Stimulated activated CD4-positive, alpha-beta T cell treated with anti-CD3 and anti-CD28 coated beads, Interleukin-15, amount 100 ng/mL, for 48 hours (primary cell): Measurements from ENCODE around the gene RALGPS2.

Experiments
- DNase-seq, 2 donors: peaks; one replicate each; pipeline ENCODE4 v3.0.0-alpha.2; 2020; ENCODE audit warnings: low read depth in 2 of 2

Gene RALGPS2

GRCh38 chr1:178724728-178725465 is at the start of gene RALGPS2:
Gene RALGPS2 (plus strand): TSS chr1:178725244. CDS start chr1:178776765, 51,521 bp downstream.
- DNase-seq: peak; percentile 15 to 45

GRCh38 chr1:178679237-178679636 is 45.8 kb upstream of the RALGPS2 start:
- DNase-seq: no peak

- no peak for DNase-seq
Observed at GRCh38 chr1:178682429-178682828, 42.6 kb upstream of the RALGPS2 start.

DNA sequence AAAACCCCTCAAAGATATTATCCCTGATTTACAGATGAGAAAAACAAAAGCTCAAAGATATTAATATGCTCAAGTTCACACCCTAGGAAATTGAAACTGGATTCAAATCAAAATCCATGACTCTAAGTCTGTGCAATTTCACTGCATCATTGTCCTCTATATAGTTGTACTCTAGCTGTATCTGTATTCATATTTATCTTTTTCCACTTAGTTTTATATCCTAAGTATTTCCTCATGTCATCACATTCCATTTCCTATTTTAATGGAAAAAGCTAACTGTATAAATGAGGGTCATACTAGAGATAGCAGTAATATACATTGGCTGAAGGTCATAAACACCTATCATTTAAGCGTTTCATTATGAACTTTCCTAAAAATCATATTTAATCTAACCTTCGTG is 42.2 kb upstream of the RALGPS2 start:
- no peak for DNase-seq

DNA sequence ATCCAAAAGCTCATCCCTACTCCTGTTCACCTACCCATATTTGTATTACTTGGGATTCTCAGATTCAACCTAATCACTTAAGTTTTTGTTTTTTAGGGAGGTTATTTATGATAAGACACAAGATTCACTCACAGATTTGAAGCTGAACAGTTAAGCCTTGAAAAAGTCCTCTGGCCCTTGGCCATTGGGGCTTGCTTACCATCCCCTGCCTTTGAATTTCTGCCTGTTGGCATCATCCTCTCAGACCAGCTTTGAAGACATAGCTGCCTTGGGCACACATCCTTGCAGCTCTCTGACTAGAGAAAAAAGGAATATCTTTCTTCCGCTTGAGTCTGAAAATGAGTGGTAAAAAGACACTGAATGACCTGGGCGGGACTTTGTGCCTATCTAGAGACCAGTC is 41.8 kb upstream of the RALGPS2 start:
- DNase-seq: no peak

DNA sequence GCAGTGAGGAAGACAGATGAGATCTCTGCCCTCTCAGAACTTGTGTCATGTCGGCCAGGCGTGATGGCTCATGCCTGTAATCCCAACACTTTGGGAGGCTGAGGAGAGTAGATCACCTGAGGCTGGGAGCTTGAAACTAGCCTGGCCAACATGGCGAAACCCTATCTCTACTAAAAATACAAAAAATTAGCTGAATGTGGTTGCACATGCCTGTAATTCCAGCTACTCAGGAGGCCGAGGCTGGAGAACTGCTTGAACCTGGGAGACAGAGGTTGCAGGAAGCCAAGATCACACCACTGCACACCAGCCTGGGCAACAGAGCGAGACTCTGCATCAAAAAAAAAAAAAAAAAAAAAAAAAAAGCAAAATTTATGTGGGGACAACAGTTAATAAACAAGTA is 40.9 kb upstream of the RALGPS2 start:
- DNase-seq: no peak

DNA sequence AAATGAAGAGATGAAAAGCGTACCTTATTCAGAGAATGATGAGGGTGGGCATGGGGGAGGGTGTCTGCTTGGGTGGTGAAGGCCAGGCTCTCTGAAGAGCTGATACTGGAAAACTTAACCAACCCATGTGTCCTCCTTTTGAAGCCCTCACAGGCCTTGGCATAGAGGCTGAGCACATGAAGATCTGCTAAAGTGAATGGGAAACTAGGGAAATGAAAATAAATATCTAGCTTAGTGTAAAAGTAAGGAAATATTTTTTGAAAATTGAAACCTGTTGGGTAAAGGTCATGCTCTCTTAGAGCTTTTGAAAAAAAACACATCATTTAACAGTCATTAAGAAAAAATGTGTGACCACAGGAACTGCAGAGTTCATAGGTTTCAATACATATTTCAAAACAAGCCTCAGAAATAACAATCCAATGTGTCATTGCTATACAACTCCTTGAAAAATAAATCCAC is 40.5 kb upstream of the RALGPS2 start:
- DNase-seq: no peak

DNA sequence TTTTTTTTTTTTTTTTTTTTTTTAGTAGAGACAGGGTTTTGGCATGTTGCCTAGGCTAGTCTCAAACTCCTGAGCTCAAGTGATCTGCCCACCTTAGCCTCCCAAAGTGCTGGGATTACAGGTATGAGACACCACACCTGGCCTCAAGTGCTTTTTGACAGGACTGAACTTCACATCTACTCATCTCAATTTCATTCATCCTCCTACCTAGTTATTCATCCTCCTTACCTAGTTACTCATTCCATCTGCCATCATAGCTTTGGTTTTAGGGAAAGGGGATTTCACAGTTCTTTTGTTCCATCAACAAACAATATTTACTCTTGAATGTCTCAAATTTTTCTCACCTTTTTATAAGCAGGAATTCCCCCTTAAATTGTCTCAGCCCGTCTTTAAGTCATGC is 38.6 kb upstream of the RALGPS2 start:
- no peak for DNase-seq

- no peak for DNase-seq
Observed at GRCh38 chr1:178688244-178688643, 36.8 kb upstream of the RALGPS2 start.

GRCh38 chr1:178689769-178690168 is 35.3 kb upstream of the RALGPS2 start:
- DNase-seq: no peak

DNA sequence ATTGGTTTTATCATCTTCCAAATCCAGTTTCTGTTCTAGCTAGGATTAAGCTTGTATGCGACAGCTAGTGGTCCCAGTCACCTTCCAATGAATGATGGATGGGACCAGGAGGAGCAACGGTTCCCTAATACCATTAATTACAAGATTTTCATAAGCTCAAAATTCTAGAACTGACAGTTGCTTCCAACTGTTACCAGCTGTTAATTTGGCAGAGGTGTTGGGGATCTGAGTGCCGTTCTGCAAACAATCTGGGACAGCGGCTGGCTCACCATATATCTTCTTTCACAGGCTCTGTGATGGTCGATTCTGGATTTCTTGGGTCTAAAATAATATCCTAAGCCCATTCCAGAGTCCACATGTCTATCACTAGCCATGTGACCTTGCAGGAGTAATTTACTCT is 34.5 kb upstream of the RALGPS2 start:
- DNase-seq: no peak

DNA sequence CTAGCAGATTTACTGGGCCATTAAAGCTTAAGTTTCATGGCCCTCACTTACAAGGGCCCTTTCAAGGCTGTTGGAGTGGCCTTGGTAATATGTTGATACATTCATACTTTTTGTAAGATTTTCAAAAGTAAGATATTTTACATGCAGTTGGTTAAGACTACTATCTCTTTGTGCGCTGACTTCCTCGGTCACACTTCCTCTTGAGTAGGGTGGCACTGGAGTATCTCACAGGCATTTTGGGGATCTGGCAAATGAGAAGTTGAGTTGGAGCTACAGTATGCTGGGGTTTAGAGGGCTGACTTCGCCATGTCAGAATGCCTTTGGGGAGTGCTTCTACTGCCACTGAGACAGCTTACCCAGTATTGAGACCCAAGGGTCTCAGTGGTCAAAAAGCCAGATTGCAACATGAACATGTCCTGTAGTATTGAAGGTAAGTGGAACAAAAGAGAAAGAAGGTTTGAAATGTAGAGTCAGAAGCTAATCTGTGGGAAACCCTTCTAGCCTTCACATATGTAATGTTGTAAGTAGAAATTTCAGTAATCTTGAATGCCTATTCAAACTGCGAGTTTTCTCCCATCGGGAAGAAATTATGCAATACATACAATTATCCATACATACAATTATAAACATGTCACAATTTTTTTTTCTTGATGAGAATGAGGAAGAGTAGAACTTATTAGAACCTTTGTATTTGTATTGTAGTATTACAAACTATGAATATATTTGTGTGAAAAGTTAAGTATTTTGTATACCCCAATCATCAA is 32.3 kb upstream of the RALGPS2 start:
- DNase-seq: no peak

- DNase-seq: no peak
Observed at GRCh38 chr1:178693366-178693765, 31.7 kb upstream of the RALGPS2 start.

DNA sequence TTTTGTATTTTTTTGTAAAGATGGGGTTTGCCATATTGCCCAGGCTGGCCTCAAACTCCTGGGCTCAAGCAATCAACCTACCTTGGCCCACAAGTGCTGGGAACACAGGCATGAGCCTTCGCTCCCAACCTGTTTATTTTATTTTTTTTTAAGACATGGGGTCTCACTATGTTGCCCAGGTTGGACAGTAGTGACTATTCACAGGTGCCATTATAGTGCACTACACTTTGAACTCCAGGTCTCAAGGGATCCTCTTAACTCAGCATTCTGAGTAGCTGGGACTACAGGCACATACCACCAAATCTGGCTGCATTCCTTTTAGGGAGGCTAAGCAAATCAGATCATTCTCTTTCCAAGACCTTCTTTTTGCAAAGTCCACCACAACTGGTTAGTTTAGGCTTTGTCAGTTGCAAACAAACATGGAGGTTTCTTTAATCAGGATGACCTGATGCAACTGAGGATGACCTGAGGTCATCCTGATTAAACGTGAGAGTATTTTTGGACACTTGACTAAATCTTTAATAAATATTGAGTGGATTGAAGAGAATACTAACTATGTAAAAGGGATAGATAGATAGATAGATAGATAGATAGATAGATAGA is 30.0 kb upstream of the RALGPS2 start:
- DNase-seq: no peak

DNA sequence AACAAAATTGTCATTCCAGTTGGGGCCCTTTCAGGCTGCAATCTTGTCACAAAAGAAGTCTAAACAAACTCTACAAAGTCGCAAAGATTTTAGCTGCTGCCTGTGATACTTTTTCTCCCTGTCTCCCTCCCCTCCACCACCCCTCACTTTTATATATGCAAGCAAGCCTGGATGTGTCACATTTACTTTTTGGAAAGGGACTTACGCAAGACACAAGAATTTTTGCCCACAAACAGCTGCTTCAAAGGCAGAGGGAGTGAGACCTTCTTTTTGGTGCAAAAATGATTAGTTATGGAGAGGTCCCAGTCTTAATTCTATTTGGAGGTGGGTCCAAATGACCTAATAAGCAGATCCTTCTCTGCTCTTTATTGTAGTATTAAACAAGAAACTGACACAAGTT is 22.9 kb upstream of the RALGPS2 start:
- DNase-seq: no peak

GRCh38 chr1:178704833-178705232 is 20.2 kb upstream of the RALGPS2 start:
- DNase-seq: no peak

GRCh38 chr1:178706432-178706831 is 18.6 kb upstream of the RALGPS2 start:
- DNase-seq: no peak

- no peak for DNase-seq
Observed at GRCh38 chr1:178713259-178713658, 11.8 kb upstream of the RALGPS2 start.

GRCh38 chr1:178714453-178714852 is 10.6 kb upstream of the RALGPS2 start:
- no peak for DNase-seq

- DNase-seq: no peak
Observed at GRCh38 chr1:178716111-178716510, 8.9 kb upstream of the RALGPS2 start.

- no peak for DNase-seq
Observed at GRCh38 chr1:178718520-178718919, 6.5 kb upstream of the RALGPS2 start.

- DNase-seq: no peak
Observed at GRCh38 chr1:178723546-178723945, 1.5 kb upstream of the RALGPS2 start.

DNA sequence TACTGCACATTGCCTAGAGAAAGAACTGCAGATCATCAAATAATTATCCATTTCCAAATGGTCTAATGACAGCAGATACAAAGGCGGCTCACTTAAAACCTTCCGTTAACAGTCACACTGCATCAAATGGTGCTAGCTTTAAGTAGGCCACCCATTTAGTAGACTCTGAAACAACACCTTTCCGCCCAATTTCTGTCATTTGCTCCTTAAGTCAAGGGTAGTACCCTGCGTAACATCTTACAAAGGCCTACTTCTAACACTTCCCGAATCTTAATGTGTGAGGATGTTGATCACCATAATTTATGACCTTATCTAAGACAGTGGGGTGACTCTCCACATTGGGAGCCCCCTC is 692 bp upstream of the RALGPS2 start:
- no peak for DNase-seq
